ENCODE results near the gene GRAMD2A. TPM values are rescaled to one million over a fixed set of nuclear protein-coding genes. Genes with fewer than 3 reads are reported as not detected.

GRAMD2A gene
- total RNA-seq, 1 donor from 2014 or later: 0.32 TPM

GRCh38 chr15:72170691-72171090, 26.9 kb downstream of the GRAMD2A start:
- H3K4me3 Mint-ChIP-seq (ENCODE audit: unreplicated experiment): no peak overlapping the region
- H3K36me3 Mint-ChIP-seq (ENCODE audit: low read depth): no peaks in the 10 kb centered on the region
- H3K27ac Mint-ChIP-seq (ENCODE audit: unreplicated experiment): no peak overlapping the region
- H3K9me3 Mint-ChIP-seq (ENCODE audit: low read depth): no peaks in the 10 kb centered on the region
- peaks cover 17% of the 10 kb centered on the region for H3K4me1 Mint-ChIP-seq (ENCODE audit: low read depth)
- no peak for TF ChIP-seq CTCF (IDR thresholded peaks at IDR 0.05)
- H3K27me3 Mint-ChIP-seq (ENCODE audit: low read depth): peaks cover 9% of the 10 kb centered on the region
- no peak for DNase-seq (ENCODE audit: low spot score)

- Mint-ChIP-seq H3K27me3 (ENCODE audit: low read depth) (peaks cover 4% of the 10 kb centered on the region), H3K36me3 (ENCODE audit: low read depth) (no peaks in the 10 kb centered on the region), H3K4me3 (ENCODE audit: unreplicated experiment) (no peak overlapping the region), H3K9me3 (ENCODE audit: low read depth) (no peaks in the 10 kb centered on the region), H3K4me1 (ENCODE audit: low read depth) (peaks cover 17% of the 10 kb centered on the region), H3K27ac (ENCODE audit: unreplicated experiment) (no peak overlapping the region)
- no peak for DNase-seq (ENCODE audit: low spot score)
- TF ChIP-seq CTCF (IDR thresholded peaks at IDR 0.05): no peak
Measured at GRCh38 chr15:72169921-72170611, 27.5 kb downstream of the GRAMD2A start.

GRCh38 chr15:72169236-72169920, 28.2 kb downstream of the GRAMD2A start:
- TF ChIP-seq CTCF (IDR thresholded peaks at IDR 0.05): no peak
- Mint-ChIP-seq H3K4me3 (ENCODE audit: unreplicated experiment) (no peak overlapping the region), H3K36me3 (ENCODE audit: low read depth) (no peaks in the 10 kb centered on the region), H3K4me1 (ENCODE audit: low read depth) (peaks cover 17% of the 10 kb centered on the region), H3K27me3 (ENCODE audit: low read depth) (peaks cover 2% of the 10 kb centered on the region), H3K27ac (ENCODE audit: unreplicated experiment) (no peak overlapping the region), H3K9me3 (ENCODE audit: low read depth) (no peaks in the 10 kb centered on the region)
- no peak for DNase-seq (ENCODE audit: low spot score)

DNA sequence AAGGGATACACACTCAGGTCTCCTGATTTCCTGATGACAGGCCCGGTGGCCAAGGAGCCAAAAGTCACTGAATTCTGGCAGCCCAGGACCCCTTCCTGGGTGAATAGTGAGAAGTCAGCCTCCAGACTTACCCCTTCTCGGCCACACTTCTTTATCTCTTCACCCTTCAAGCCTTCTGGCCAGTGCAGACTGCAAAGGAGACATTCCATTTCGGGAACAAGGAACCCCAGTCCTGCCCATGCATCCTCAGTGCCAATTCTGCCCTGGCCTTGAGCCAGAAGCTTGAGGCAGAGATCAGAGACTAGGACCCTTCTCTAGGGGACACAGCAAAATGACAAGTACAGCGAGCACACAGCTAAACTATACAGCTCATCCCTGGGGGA, 28.8 kb downstream of the GRAMD2A start:
- Mint-ChIP-seq H3K4me1 (ENCODE audit: low read depth) (peaks cover 17% of the 10 kb centered on the region), H3K4me3 (ENCODE audit: unreplicated experiment) (no peak overlapping the region), H3K36me3 (ENCODE audit: low read depth) (no peaks in the 10 kb centered on the region), H3K27ac (ENCODE audit: unreplicated experiment) (no peak overlapping the region), H3K9me3 (ENCODE audit: low read depth) (no peaks in the 10 kb centered on the region), H3K27me3 (ENCODE audit: low read depth) (peaks cover 2% of the 10 kb centered on the region)
- no peak for TF ChIP-seq CTCF (IDR thresholded peaks at IDR 0.05)
- no peak for DNase-seq (ENCODE audit: low spot score)

DNA sequence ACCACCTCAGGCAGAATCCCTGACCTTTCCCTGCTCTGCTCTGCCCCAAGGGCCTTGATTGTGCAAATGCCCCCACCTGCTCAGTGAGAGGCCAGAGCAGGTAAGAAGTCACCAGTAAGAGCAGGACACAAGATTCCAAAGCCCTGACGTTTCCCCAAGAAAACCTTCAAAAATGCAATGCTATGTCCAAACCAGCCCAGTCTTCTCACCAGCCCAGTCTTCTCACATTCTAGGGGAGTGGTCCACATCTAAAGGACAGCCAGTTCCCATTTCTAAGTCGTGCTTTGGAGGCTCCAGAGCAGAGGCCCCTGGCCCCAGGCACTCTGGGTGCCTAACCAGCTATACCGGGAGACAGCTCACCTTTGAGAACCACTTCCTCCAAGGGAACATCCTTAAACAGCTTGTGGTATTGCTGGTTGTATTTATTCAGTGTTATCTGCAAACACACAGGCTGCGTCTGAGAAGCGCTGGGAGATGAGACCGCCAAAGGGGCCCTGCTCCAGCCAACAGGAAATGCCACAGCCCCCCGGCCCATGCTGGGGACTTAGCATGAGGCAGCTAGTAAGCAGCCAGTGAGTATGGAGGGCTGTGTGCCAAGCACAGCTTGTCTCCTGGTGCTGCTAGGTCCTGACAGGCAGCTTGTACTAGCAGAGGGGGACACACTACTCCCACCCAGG, 29.3 kb downstream of the GRAMD2A start:
- no peak for TF ChIP-seq CTCF (IDR thresholded peaks at IDR 0.05)
- no peak overlapping the region for H3K27ac Mint-ChIP-seq (ENCODE audit: unreplicated experiment)
- H3K27me3 Mint-ChIP-seq (ENCODE audit: low read depth): peaks cover 2% of the 10 kb centered on the region
- peaks cover 17% of the 10 kb centered on the region for H3K4me1 Mint-ChIP-seq (ENCODE audit: low read depth)
- DNase-seq (ENCODE audit: low spot score): no peak
- no peak overlapping the region for H3K4me3 Mint-ChIP-seq (ENCODE audit: unreplicated experiment)
- no peaks in the 10 kb centered on the region for H3K9me3 Mint-ChIP-seq (ENCODE audit: low read depth)
- H3K36me3 Mint-ChIP-seq (ENCODE audit: low read depth): no peaks in the 10 kb centered on the region

Measured in chondrocyte (in vitro differentiated cells).